Measurements from ENCODE around the gene CACNA1G.

CACNA1G gene

GRCh38 chr17:50588391-50589049 lies 28.0 kb downstream of the CACNA1G start:
- DNase-seq (ENCODE audit: low read depth in 2 of 2) = no peak

GRCh38 chr17:50589095-50589705 lies 28.7 kb downstream of the CACNA1G start:
- no peak for DNase-seq (ENCODE audit: low read depth in 2 of 2)

GRCh38 chr17:50590946-50591737 lies 30.6 kb downstream of the CACNA1G start:
- DNase-seq (ENCODE audit: low read depth in 2 of 2) = no peak

- no peak for DNase-seq (ENCODE audit: low read depth in 2 of 2)
Observed at GRCh38 chr17:50593321-50593720, 32.8 kb downstream of the CACNA1G start.

- no peak for DNase-seq (ENCODE audit: low read depth in 2 of 2)
Observed at GRCh38 chr17:50594128-50594823, 33.8 kb downstream of the CACNA1G start.

GRCh38 chr17:50594892-50595291 lies 34.4 kb downstream of the CACNA1G start:
- DNase-seq (ENCODE audit: low read depth in 2 of 2) = no peak

- DNase-seq (ENCODE audit: low read depth in 2 of 2) = no peak
Observed at GRCh38 chr17:50596191-50597037, 35.9 kb downstream of the CACNA1G start.

GRCh38 chr17:50598487-50598886 lies 38.0 kb downstream of the CACNA1G start:
- no peak for DNase-seq (ENCODE audit: low read depth in 2 of 2)

- DNase-seq (ENCODE audit: low read depth in 2 of 2) = no peak
Observed at GRCh38 chr17:50599606-50600005, 39.1 kb downstream of the CACNA1G start.

GRCh38 chr17:50601823-50602375 lies 41.4 kb downstream of the CACNA1G start:
- no peak for DNase-seq (ENCODE audit: low read depth in 2 of 2)

- DNase-seq (ENCODE audit: low read depth in 2 of 2) = no peak
Observed at GRCh38 chr17:50602836-50603235, 42.3 kb downstream of the CACNA1G start.

- DNase-seq (ENCODE audit: low read depth in 2 of 2) = no peak
Observed at GRCh38 chr17:50603340-50603739, 42.8 kb downstream of the CACNA1G start.

GRCh38 chr17:50604513-50604912 lies 44.0 kb downstream of the CACNA1G start:
- DNase-seq (ENCODE audit: low read depth in 2 of 2) = no peak

- DNase-seq (ENCODE audit: low read depth in 2 of 2) = no peak
Observed at GRCh38 chr17:50605429-50605828, 44.9 kb downstream of the CACNA1G start.

- DNase-seq (ENCODE audit: low read depth in 2 of 2) = no peak
Observed at GRCh38 chr17:50607522-50608175, 47.1 kb downstream of the CACNA1G start.

GRCh38 chr17:50608700-50609379 lies 48.3 kb downstream of the CACNA1G start:
- no peak for DNase-seq (ENCODE audit: low read depth in 2 of 2)

GRCh38 chr17:50609380-50610074 lies 49.0 kb downstream of the CACNA1G start:
- no peak for DNase-seq (ENCODE audit: low read depth in 2 of 2)

GRCh38 chr17:50611634-50612033 lies 51.1 kb downstream of the CACNA1G start:
- DNase-seq (ENCODE audit: low read depth in 2 of 2) = no peak

- DNase-seq (ENCODE audit: low read depth in 2 of 2) = no peak
Observed at GRCh38 chr17:50612281-50612680, 51.8 kb downstream of the CACNA1G start.
